ENCODE data around the gene POU6F1.
"Not testable (repeated sequence)": the region's sequence is repeated elsewhere in the genome, so short reads cannot be mapped to it uniquely, and the experiment has no call there.

- TF ChIP-seq, protein P1, sequence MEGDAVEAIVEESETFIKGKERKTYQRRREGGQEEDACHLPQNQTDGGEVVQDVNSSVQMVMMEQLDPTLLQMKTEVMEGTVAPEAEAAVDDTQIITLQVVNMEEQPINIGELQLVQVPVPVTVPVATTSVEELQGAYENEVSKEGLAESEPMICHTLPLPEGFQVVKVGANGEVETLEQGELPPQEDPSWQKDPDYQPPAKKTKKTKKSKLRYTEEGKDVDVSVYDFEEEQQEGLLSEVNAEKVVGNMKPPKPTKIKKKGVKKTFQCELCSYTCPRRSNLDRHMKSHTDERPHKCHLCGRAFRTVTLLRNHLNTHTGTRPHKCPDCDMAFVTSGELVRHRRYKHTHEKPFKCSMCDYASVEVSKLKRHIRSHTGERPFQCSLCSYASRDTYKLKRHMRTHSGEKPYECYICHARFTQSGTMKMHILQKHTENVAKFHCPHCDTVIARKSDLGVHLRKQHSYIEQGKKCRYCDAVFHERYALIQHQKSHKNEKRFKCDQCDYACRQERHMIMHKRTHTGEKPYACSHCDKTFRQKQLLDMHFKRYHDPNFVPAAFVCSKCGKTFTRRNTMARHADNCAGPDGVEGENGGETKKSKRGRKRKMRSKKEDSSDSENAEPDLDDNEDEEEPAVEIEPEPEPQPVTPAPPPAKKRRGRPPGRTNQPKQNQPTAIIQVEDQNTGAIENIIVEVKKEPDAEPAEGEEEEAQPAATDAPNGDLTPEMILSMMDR (IDR thresholded peaks at IDR 0.05; ENCODE audit: insufficient read depth, low read length), result not testable (repeated sequence)
- not testable (repeated sequence) for TF ChIP-seq POLR2AphosphoS5 (IDR thresholded peaks at IDR 0.05; ENCODE audit: low read depth); SPI1 (IDR thresholded peaks at IDR 0.05; ENCODE audit: borderline replicate concordance, low read depth)
These were observed 2.0 kb upstream of the POU6F1 start for GRCh38 chr12:51219857-51220256.

Measured in HL-60 (cell line).